T-helper 1 cell (primary cell): ENCODE results near the gene CFTR.

Source experiments
- DNase-seq, 5 donors: peaks; one replicate each; pipeline ENCODE4 v3.0.0-alpha.2; 2012 to 2020

The CFTR gene

DNA sequence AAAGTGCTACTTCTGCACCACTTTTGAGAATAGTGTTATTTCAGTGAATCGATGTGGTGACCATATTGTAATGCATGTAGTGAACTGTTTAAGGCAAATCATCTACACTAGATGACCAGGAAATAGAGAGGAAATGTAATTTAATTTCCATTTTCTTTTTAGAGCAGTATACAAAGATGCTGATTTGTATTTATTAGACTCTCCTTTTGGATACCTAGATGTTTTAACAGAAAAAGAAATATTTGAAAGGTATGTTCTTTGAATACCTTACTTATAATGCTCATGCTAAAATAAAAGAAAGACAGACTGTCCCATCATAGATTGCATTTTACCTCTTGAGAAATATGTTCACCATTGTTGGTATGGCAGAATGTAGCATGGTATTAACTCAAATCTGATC is 110.4 kb downstream of the CFTR start:
- no peak for DNase-seq

DNA sequence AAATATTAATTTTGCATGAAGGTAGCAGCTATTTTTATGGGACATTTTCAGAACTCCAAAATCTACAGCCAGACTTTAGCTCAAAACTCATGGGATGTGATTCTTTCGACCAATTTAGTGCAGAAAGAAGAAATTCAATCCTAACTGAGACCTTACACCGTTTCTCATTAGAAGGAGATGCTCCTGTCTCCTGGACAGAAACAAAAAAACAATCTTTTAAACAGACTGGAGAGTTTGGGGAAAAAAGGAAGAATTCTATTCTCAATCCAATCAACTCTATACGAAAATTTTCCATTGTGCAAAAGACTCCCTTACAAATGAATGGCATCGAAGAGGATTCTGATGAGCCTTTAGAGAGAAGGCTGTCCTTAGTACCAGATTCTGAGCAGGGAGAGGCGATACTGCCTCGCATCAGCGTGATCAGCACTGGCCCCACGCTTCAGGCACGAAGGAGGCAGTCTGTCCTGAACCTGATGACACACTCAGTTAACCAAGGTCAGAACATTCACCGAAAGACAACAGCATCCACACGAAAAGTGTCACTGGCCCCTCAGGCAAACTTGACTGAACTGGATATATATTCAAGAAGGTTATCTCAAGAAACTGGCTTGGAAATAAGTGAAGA is 112.3 kb downstream of the CFTR start:
- no peak for DNase-seq

DNA sequence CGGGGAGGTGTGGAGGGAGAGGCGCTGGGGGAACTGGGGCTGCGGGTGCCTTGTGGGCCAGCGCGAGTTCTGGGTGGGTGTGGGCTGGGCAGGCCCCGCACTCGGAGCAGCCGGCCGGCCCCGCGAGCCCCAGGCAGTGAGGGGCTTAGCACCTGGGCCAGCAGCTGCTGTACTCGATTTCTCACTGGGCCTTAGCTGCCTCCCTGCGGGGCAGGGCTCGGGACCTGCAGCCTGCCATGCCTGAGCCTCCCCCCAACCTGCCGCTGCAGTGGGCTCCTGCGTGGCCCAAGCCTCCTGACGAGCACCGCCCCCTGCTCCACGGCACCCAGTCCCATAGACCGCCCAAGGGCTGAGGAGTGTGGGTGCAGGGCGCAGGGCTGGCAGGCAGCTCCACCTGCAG is 116.3 kb downstream of the CFTR start:
- DNase-seq = no peak

DNA sequence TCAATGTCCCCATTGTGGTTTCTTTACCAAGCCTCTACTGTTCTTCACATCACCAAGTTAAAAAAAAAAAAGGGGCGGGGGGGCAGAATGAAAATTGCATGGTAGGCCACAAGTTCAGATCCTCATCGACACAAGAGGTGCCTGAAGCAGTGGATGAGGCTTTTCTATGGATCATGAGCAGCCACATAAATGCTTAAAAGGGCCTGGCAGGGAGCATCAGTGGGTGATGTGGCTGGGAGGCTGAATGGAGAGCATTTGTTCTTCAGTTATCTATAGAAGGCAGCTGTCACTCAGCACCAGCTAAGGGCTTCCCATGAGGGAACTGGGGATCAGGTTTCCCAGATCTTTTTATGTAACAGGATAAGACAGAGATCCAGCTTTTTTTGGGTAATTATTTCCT is 117.9 kb downstream of the CFTR start:
- no peak for DNase-seq

DNA sequence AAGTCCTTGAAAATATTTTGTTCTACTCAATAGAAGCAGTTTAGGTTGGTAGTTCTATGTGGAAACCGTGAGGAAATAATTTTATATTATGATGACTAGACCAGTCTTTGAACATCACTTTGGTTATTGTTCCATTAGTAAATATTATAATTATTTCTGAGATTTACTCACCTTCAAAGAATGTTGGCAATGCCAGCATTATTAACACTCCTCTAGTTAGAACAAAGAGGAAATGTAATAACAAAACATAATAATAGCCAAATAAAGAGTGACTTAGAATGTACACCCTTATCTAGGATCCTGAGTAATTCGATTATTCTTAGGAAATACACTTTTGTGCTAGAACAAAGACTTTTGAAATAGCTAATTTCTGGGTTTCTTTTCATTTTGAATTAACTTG is 121.1 kb downstream of the CFTR start:
- no peak for DNase-seq

DNA sequence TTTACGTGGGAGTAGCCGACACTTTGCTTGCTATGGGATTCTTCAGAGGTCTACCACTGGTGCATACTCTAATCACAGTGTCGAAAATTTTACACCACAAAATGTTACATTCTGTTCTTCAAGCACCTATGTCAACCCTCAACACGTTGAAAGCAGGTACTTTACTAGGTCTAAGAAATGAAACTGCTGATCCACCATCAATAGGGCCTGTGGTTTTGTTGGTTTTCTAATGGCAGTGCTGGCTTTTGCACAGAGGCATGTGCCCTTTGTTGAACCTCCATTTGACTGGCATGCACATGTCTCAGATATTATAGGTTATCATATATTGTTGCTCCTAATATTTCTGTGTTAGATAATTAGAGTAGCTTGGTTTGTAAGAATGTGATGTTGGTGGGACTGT is 123.8 kb downstream of the CFTR start:
- no peak for DNase-seq

DNA sequence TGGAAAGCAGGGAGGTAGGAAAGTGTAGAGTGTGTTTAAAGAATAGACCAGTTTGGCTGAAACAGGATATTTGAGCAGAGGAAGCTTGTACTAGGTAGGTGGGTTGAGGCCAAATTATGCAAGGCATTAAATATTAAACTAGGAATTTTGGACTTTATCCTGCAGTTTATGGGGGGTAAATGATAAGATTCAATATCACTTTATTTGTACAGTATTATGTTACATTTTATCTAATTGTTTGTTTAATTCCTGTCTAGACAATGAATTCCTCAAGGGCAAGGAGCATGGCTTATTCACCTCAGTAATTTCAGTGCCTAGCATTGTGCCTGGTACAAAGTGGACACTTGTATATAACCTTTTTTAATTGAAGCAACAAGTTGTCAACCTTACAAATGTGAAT is 125.9 kb downstream of the CFTR start:
- no peak for DNase-seq

DNA sequence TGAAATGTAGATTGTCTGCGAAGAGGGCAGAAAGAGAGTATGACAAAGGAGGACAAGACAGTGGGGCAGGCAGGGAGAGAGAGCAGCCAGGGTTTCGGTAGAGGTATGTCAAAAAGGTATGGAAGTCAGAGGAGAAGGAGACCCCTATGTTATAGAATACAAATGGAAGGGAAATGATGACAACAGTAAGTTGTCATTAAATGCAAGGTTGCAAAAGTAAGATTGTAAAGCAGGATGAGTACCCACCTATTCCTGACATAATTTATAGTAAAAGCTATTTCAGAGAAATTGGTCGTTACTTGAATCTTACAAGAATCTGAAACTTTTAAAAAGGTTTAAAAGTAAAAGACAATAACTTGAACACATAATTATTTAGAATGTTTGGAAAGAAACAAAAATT is 126.3 kb downstream of the CFTR start:
- no peak for DNase-seq

DNA sequence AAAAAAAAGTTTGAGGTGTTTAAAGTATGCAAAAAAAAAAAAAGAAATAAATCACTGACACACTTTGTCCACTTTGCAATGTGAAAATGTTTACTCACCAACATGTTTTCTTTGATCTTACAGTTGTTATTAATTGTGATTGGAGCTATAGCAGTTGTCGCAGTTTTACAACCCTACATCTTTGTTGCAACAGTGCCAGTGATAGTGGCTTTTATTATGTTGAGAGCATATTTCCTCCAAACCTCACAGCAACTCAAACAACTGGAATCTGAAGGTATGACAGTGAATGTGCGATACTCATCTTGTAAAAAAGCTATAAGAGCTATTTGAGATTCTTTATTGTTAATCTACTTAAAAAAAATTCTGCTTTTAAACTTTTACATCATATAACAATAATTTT is 130.6 kb downstream of the CFTR start:
- DNase-seq = no peak

DNA sequence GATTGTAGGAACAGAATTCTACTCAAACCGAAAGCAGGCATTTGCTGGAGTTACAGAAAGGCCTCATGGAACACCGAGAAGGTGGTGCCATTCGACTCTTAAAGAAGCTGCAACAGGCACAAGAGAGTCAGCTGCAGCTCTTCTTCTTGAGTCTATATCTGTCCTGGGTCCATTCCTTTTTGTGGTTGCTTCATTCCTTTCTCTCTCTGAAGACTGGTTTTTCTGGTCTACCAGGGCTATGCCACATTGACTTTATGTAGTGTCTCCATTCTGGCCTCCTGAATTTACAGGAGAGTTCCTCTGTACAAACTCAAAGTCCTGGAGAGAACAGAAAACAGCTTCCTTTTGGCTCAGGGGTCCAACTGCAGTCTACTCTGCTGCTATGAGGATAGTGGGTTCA is 132.8 kb downstream of the CFTR start:
- no peak for DNase-seq

DNA sequence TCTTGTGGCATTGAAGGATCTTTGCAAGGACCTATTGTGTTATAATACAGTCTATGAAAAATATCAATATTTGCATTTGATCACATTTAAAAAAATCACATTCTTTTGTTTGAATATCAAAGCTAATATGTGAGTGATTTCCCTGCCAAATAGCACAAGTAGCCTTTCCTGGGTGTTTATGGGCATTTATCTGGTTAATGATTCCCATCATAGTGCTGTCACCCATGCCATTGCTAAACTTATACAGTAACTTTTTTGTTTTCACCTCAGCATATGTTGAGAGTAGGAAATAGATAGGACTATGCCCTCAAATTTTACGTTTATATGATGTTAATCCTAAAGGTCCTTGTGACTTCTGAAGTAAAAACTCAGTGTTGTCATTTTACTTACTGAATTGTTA is 136.9 kb downstream of the CFTR start:
- no peak for DNase-seq

DNA sequence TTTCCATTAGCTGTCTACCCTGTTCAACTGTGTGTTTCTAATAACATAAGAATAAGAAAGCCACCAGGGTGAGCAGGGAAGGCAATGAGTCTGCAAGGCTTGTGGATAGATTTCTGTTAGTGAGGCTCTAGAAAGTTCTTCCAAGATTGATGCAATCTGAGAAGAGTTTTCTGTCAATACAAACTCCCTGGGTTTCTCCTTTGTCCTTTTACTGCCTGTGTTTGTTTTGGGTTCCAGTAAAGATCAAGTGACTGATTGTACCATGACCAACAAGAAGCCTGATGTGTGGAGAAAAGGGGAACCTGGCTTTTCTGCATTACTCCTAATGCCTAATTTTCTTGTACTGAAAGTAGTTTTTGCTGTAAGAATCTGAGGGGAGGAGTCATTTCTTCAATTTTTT is 139.9 kb downstream of the CFTR start:
- no peak for DNase-seq

DNA sequence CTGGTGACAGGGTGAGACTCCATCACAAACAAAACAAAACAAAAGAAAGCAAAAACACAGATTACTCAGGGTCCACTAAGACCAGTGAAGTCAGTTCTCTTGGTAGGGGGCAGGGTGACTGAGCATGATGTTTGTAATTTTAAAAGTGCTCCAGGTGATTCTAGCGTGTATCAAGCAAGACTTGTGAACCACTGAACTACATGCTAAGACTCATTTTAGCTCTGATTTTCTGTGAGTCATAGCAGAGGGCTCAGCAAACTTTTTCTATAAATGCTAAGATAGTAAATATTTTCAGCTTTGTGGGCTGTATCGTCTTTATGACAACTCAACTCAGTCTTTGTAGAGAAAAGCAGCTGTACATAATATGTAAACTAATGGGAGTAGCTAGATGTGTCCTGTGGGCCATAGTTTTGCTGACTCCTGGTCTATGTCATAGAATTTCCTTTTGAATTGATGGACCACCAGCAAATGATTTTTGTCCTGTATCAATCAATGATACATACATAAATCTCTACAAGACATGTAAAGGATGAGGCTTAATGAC is 141.3 kb downstream of the CFTR start:
- no peak for DNase-seq

DNA sequence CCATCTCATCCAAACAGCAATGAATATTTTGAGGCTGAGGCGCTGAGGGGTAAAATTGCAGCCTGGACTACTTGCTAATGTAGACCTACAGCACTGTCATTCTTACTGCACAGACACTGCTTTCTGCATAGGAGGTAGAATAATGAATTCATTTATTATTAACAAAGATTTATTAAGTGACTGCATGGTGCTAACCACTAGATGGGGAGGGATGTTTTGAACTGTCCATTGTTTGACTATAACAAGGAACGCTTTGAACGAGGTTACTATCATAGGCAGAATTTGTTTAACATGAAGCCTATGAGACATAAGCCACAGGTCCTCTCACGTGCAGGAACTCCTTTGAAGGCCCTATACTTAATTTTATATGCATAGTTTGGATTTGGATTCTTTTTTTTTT is 143.8 kb downstream of the CFTR start:
- no peak for DNase-seq

DNA sequence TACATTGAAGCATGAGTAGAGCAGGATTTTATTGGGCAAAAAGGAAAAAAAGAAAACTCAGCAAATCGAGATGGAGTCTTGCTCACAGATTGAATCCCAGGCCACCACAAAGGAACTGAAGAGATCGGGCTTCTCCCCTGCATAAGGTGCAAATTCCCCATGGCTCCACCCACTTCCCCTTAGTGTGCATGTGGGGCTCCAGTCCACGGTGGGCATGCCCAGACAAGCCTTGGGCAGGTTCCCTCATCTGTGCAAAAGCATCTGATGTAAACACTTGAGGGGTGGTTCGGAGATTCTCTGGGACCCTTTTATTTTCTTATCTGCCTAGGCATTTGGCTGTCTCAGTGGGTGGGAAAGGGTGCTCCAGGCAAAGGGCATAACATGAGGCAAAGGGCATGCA is 150.7 kb downstream of the CFTR start:
- DNase-seq = no peak

DNA sequence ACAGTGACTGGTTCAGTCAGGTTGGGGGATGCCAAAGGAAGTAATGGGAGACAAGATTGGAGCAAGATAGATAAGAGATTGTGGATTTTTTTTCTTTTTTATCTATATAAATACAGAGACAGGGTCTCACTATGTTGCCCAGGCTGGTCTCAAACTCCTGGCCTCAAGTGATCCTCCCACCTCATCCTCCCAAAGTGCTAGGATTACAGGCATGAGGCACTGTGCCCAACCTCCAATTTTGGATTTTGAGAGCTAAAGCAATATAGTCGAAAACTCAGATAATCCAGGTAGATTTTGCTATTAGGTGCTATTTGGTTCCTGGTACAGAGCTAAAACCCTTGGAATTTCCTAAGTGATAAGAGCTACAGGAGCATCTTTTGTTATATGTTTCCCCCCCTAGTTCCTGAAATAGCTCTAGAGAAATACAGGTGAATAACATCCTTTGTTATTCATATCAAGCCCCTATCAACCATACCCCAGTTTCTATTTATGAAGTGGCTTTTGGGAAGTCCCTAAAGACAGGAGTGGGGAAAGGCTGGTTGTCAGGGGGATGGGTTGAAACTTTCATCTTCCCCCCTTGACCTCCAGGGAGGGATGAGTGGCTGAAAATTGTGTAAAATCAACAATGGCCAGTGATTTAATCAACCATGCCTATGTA is 151.2 kb downstream of the CFTR start:
- DNase-seq = no peak

DNA sequence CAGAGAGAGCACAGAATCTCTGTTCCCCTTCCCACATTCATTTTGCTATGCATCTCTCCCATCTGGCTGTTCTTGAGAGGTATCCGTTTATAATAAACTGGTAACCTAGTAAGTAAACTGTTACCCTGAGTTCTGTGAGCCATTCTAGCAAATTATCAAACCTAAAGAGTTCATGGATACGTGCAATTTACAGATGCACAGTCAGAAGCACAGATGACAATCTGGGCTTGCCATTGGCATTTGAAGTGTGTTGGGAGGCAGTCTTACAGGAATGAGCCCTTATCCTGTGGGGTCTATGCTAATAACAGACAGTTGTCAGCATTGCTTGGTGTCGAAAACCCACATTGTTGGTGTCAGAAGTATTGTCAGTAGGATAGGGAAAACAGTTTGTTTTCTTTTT is 151.8 kb downstream of the CFTR start:
- DNase-seq = no peak

DNA sequence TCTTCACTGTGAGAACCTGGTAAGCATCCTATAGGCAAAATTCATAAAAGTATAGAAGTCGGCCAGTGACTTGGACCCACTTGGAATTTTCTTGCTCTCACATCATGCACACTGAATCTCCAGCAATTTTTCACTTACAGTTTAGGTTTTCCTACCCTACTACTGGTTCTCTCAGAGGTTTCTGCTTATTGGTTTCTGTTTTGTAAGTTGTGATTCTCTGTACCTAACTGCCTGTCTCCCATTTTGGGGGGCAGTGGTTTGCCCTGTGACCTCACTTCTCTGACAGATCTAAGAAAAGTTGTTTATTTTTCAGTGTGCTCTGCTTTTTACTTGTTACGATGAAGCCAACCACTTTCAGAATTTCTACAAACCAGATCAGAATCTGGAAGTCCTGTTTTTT is 158.1 kb downstream of the CFTR start:
- no peak for DNase-seq

DNA sequence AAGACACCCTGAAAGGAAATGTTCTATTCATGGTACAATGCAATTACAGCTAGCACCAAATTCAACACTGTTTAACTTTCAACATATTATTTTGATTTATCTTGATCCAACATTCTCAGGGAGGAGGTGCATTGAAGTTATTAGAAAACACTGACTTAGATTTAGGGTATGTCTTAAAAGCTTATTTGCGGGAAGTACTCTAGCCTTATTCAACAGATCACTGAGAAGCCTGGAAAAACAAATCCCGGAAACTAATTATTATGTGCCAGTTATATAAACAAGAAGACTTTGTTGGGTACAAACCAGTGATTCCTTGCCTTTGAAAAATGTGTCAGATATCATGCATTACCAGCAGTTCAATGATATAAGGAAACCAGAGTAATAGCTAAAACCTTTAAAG is 160.1 kb downstream of the CFTR start:
- no peak for DNase-seq

DNA sequence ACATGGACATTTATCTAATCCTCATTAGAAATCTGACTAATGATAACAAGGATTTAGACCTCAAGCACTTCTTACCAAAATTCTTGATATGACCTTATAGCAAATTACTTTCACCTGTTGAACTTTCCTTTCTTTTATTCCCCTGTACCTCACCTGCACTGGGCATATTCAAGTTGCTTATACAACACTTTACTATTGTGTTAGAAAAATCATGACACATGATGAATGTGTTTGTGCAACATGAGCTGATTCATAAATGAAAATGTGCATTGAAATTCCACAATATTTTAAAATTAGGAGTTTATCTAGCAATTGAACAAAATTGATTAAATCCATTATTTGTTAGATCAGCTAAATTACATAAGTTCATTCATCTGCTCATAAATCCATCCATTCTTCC is 160.6 kb downstream of the CFTR start:
- DNase-seq = no peak

DNA sequence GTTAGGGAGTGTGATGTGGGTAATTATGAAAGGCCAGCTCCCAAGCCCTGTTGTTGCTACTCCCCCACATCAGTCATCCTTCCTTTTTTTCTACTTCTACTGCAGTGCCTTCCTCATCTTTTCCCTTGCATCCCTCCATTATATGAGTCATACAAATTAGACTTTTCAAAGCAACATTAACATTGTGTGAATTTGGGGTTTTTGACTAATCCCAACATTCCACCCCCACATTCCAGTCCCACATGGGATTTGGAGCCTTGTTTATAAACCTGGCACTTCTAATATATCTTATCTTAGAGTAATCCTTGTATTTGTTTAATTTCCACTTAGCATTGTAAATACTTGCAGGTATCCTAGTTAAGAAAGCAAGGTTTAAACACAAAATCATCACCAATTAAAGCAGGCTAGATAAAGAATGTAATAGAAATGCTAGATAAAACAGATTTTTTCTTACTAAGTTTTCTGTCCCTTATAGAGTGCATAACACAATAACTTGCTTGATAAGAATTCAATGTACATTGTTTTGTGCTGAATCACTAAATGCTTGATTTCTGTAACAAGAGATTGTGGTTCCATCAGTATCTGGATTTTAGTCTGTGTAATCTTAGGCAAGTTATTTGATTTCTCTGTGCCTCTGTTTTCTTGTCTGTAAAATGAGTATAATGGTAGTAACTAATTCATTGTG is 165.8 kb downstream of the CFTR start:
- no peak for DNase-seq

DNA sequence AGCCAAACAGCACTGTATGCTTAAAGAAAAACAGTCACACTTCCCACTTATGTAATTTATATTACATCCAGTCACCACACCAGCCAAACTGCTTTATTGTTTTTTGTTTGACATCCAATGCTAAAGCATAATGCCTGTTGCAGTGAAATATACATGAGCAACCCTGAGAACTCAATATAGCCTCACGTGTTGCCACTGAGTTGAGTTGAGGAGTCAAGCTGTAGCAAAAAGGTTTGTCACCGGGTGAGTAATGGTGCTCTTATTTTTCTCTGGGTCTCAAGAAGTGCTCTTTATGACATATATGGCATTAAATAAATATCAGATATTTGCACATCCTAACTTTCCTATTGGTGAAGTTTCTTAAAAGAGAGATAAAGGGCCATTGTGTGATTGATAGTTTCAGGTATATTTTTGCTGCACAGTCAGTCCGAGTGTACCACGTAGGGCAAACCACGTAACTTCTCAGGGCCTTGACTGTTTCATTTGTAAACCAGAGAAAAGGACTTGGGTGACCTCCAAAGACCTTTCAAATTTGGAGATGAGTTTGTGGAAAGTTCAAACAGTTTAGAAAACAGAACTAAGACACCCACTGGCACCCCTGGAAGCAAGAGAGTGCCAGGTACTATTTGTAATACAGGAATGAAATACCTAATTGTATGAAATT is 168.5 kb downstream of the CFTR start:
- no peak for DNase-seq

DNA sequence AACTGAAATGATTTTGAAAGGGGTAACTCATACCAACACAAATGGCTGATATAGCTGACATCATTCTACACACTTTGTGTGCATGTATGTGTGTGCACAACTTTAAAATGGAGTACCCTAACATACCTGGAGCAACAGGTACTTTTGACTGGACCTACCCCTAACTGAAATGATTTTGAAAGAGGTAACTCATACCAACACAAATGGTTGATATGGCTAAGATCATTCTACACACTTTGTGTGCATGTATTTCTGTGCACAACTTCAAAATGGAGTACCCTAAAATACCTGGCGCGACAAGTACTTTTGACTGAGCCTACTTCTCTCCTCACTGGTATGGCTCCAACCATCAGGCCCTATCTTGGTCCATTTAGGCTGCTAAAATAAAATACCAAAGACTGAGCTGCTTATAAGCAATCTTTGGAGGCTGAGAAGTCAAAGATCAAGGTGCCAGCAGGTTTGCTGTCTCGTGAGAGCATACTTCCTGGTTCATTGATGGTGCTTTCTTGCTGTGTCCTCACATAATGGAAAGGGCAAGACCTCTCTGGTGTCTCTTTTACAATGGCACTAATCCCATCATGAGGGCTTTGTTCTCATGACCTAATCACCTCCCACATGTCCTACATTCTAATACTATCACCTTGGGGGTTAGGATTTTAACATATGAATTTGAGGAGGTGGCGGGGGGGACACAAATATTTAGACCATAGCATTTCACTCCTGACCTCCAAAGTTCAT is 173.3 kb downstream of the CFTR start:
- no peak for DNase-seq
